Motor neuron (in vitro differentiated cells): Measurements from ENCODE around the gene CHD6. TPM values are rescaled to one million over a fixed set of nuclear protein-coding genes. Genes with fewer than 3 reads are reported as not detected.

Source experiments
- ATAC-seq, 8 experiments: fragments of 200-7000 bp; cut with Tn5 transposase; replicated peaks in 6 of 8; 2 replicates each; pipeline ENCODE4 v1.8.0; 2021; ENCODE audit warnings: mild to moderate bottlenecking in 8 of 8, moderate library complexity in 8 of 8
- H3K27ac ChIP-seq, 2 donors: fragments of 250-450 bp; sonication (Bioruptor Pico); 2 replicates each; pipeline ENCODE4 v1.9.0; 2021; ENCODE audit warnings: antibody characterized with exemption in 2 of 2, mild to moderate bottlenecking in 2 of 2, moderate library complexity in 1 of 2
- H3K4me1 ChIP-seq, 2 donors: fragments of 250-450 bp; sonication (Bioruptor Pico); replicated peaks in 1 of 2; 2 replicates each; pipeline ENCODE4 v1.6.1; 2021; ENCODE audit warnings: antibody characterized with exemption in 2 of 2, mild to moderate bottlenecking in 2 of 2, moderate library complexity in 1 of 2
- H3K4me3 ChIP-seq, 5 donors: fragments of 250-450 bp; sonication (Bioruptor Pico); 2 replicates each; pipeline ENCODE4 v1.9.0; 2021; ENCODE audit warnings: antibody characterized with exemption in 5 of 5, mild to moderate bottlenecking in 5 of 5, moderate library complexity in 4 of 5
- WGBS, 10 experiments: fragments of 450-650 bp; shearing (Covaris generic); methylation state at CpG; one replicate each; pipeline ENCODE4 v1.0.0; 2022; 5-methylcytosine and 5-hydroxymethylcytosine counted together
- in situ Hi-C, 9 experiments: fragments of 400-800 bp; cut with MboI; loops; one replicate each; pipeline ENCODE4 v1.15.0; 2021; ENCODE audit warnings: low sequenced_read_pairs in 9 of 9, low pct_unique_long_range_greater_than_20kb in 2 of 9; ENCODE audit not compliant: unreplicated experiment in 9 of 9
- total RNA-seq, 8 experiments: library from RNA; unstranded; fragments of 300-600 nt; gene quantifications; 2 replicates each; pipeline versions ENCODE4 v1.2.3 to v1.2.4, GENCODE V29; 2022

The CHD6 gene
- total RNA-seq, 8 experiments from 2014 or later, result 19.4 to 59.2 (median 37.5) TPM

DNA sequence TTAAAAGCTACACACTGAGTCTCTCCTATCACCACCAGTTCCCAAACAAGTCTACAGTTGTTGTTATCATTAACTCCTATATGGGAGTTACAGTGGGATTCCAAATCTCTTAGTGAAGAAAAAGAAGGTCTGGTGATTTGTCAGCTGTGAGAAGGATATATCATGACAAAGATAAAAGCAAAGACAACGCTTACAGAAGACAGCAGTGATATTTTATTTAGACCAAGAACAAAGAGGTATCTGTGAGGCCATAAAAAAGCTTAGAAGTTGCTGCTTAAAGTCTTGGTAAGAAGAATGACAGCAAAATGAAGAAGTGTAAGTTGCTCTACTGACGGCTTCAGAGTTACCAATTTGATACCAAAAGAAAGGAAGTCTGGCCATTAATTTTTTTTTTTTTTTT is 47.2 kb downstream of the CHD6 start:
- Histone ChIP-seq H3K27ac (no peak overlapping the region), H3K4me3 (no peak overlapping the region), H3K4me1 (no peaks in the 10 kb centered on the region)
- WGBS, 10 experiments, result 42 to 100% (median 82%) methylated on average over 1 to 2 of the region's 2 CpGs; no CpG with 5 or more reads in 1 of the 10 experiments
- in situ Hi-C loops, result no loop called here
- no peak for ATAC-seq

DNA sequence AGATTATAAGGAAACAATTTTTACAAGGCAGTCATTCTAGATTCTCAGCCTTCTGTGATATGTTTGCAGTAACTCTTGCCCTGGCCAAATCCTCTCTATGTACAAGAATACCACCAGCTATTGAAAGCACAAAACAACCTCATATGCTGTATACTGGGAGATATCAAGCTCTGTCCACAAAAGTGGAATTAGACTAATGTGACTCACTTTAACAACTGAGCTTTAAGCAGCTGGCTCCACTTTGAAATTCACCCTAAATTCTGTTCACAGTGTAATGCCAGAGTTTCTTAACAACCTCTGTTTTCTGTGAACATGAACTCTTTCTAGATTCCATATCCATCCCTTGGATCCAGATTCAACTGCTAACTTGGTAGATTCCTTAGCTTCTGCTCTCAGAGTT is 47.6 kb downstream of the CHD6 start:
- Histone ChIP-seq H3K4me3 (no peak overlapping the region), H3K4me1 (no peaks in the 10 kb centered on the region), H3K27ac (no peak overlapping the region)
- ATAC-seq, result peak in 2 of 8 experiments; percentile 23 to 45
- in situ Hi-C loops, result no loop called here

DNA sequence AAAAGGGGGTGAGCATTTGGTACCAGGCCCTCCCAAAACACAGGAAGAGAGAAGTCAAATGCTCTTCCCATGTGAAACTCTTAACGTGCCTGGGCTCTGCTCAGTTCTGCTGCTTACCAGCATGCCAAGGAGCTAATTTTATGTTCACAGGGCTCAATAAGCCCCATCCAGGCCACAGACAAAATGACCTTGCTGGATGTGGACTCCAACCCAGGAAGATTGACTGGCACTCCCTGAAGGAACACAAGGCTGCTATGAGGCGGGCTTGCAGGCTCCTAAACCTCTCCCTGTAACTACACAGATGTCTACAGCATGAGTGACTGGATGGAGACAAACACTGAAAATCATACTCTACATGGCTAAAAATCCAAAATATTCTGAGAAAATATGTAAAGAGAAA is 50.6 kb downstream of the CHD6 start:
- H3K27ac ChIP-seq, result no peak overlapping the region
- H3K4me3 ChIP-seq, result no peak overlapping the region
- in situ Hi-C loops, result no loop called here
- 83 to 100% (median 94%) methylated on average over 1 to 2 of the region's 2 CpGs; no CpG with 5 or more reads in 5 of the 10 experiments for WGBS, 10 experiments
- no peaks in the 10 kb centered on the region for H3K4me1 ChIP-seq
- ATAC-seq, result no peak

DNA sequence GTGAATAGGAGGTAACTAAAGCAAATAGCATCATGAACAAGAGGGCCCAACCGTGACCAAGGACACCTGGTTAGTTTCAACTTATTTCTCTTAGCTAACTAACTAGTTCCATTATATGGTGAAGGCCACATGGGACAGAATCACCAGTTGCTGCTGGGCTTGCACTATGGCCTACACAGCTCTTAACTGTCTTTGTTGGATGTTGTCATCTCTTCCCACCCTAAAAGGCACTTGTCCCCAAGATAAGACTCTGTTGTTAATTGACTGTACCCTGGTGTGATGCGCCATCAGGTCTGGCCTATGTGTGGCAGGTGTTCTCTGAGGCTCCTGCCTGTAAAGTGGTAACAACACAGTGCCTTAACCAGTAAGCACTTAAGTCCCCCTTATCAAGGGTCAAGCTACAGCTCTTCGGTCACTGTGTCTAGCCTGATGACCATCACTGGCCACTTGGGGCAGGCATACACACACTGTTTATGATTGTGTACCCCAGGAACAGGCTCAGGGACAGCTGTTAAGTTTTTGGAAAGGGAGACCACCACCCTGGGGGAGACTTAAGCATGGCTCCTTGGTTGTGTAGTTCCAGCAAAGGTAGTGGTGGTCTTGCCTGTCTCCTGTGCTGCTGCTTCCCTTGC is 51.2 kb downstream of the CHD6 start:
- ATAC-seq, result no peak
- Histone ChIP-seq H3K4me3 (no peak overlapping the region), H3K4me1 (no peaks in the 10 kb centered on the region), H3K27ac (no peak overlapping the region)
- WGBS, 10 experiments, result 100% methylated on average over 1 of the region's 3 CpGs; no CpG with 5 or more reads in 6 of the 10 experiments
- in situ Hi-C loops, result no loop called here

DNA sequence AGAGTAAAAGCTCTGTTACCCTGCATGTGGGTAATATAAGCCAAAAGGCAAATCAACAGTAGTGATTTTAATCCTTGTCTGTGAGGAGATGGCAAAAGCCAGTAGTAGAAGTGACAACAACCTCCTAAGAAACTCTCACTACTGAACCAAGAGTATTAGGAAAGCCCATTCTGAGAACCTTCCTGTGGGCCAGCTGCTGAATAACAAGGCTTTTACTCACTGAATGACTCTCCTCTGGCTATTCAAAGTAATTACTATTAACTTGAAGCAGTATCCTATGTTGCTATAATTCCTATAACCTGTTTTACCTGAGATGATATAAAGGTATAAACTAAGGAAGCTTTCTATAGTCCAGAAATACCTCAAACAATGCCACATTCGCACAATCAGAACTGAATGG is 55.1 kb downstream of the CHD6 start:
- no peaks in the 10 kb centered on the region for H3K4me1 ChIP-seq
- in situ Hi-C loops, result no loop called here
- no peak overlapping the region for H3K4me3 ChIP-seq
- H3K27ac ChIP-seq, result no peak overlapping the region
- 90 to 100% (median 100%) methylated on average over 1 of the region's 1 CpG; no CpG with 5 or more reads in 3 of the 10 experiments for WGBS, 10 experiments
- no peak for ATAC-seq

DNA sequence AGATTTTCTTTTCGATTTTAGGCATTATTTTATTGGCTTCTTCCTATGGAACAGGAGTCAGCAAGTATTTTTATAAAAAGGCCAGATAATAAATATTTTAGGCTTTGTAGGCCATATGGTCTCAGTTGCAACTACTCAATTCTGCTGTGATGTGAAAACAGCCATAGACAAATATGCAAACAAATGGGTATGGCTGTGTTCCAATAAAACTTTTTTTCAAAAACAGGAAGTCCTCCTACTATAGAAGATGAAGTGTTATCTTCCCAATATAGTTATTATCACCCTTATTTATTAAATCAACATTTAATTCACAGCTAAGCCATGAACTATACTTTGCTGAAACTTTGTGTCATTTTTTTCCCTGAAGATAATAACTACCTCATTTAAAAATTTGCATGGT is 57.2 kb downstream of the CHD6 start:
- in situ Hi-C loops, result no loop called here
- Histone ChIP-seq H3K27ac (no peak overlapping the region), H3K4me1 (no peaks in the 10 kb centered on the region), H3K4me3 (no peak overlapping the region)
- ATAC-seq, result peak in 2 of 8 experiments; percentile 34 to 36
- WGBS, 10 experiments, result 0 to 93% (median 78%) methylated on average over 1 of the region's 1 CpG; no CpG with 5 or more reads in 1 of the 10 experiments

DNA sequence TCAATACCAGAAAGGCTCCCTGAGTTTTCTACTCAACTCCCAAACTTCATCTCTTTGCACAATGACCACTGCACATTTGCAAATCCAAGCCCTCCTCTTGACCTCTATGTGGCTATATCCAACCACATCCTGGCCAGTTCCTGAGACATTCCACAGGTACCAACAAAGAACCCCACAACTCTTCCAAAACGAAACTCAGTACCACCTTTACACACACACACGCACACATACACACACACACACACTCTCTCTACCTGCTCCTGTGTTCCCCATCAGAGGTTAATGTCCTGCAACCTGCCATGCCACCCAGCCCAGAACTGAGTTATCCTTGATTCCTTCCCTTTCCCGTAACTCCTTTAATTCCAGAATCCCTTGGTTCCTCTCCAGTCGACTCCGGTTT is 58.5 kb downstream of the CHD6 start:
- 60 to 100% (median 95%) methylated on average over 2 to 5 of the region's 5 CpGs for WGBS, 10 experiments
- Histone ChIP-seq H3K4me1 (no peaks in the 10 kb centered on the region), H3K27ac (no peak overlapping the region), H3K4me3 (no peak overlapping the region)
- in situ Hi-C loops, result no loop called here
- ATAC-seq, result no peak

DNA sequence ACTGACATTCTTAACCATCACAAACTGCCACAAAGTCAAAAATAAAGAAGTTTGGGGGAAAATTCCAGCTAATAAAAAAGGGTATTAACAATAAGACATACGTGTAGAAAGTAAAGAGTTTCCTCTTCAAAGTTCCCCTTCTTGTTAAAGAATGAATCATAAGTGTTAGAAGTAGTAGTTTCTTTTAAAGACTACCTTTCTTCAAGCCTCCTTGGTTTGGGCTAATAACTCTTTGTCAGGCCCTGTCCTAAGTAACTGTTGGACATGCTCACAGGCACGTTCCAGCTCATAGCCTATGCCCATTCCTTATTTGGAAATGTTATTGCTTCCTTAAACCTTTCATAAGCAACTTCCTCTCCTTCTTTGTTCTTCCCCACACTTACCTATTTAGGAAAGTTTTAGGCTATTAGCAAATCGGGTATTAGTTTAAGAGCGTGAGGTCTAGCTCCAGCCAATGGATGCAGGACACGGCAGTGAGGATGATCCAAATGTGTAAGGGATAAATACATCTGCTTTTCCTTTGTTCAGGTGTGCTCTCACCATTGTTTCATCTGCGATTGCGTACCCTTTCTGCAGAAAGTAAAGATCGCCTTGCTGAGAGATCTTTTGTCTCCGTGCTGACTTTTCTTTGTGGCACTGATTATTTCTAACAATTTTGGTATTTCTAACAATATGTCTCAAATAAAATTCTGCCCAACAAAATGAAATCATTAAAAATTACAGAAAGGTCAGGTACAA is 64.9 kb downstream of the CHD6 start:
- Histone ChIP-seq H3K27ac (no peak overlapping the region), H3K4me1 (no peaks in the 10 kb centered on the region), H3K4me3 (no peak overlapping the region)
- WGBS, 10 experiments, result 85 to 100% (median 93%) methylated on average over 2 to 9 of the region's 9 CpGs
- ATAC-seq, result no peak
- in situ Hi-C loops, result no loop called here

DNA sequence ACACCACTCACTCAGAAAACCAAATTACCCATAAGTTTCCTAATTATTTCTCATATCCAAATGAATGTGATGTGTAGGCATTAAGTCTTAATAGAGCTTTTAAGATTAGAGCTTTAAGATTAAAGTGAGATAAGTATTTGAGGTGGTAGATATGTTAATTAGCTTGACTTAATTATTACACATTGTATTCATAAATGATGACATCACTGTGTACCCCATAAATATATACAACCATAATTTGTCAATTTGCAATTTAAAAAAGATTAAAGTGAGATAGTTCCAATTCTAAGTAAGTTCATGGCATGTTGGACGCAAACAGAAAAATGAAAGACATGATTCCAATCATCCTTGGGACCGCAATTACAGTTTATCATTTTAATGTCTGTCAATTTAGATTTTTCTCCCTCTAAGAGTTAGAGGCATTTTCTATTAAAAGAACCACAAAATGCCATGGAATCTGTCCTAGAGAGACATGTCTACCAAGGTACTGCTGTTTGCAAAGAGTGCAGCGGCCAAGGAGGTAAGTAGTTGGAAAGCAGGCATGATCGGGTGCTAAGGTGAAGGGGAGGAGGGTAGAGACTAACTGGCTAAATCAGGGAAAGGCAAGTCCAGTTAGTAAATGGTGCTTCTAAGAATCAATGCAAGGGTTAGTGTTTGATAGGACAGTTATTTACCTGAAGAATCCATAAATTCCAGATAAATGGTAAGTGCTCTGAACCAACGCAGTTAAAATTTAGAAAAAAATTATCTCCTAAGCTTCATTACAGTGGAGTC is 65.7 kb downstream of the CHD6 start:
- in situ Hi-C loops, result no loop called here
- no peak for ATAC-seq
- H3K4me1 ChIP-seq, result no peaks in the 10 kb centered on the region
- 90 to 100% (median 99%) methylated on average over 1 to 5 of the region's 5 CpGs for WGBS, 10 experiments
- H3K27ac ChIP-seq, result no peak overlapping the region
- no peak overlapping the region for H3K4me3 ChIP-seq

DNA sequence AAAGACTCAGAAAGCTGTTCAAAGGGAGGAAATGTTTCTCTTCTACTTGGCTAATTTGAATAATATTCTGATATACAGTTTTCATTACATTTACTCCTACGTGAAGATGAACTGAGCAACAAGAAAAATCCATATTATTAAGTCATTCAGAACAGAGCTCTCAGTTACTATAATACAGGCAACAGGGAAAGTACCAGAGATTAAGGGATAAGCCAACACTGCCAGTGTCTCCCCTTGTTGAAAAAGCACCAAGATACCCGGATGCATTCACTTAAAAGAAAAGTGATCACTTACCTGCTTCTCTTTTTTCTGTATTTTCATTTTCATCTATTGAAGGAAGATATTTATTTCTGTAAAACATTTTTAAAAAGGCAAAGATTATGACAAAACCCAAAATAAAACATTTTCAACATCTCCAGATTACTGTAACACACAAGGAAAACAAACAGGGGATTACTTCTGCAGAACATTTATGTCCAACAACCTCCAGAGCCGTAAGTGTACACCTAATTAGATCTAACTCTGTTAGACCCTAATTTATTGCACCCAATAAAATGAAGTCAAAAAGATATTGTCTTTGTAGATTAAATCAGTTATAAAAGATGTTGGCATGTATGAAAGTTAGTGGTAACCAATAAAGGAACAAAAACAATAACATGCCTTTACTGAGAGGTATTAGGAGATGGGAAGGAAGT is 67.0 kb downstream of the CHD6 start:
- H3K4me3 ChIP-seq, result no peak overlapping the region
- H3K27ac ChIP-seq, result no peak overlapping the region
- H3K4me1 ChIP-seq, result no peaks in the 10 kb centered on the region
- in situ Hi-C loops, result no loop called here
- no peak for ATAC-seq
- 0 to 100% (median 85%) methylated on average over 1 to 3 of the region's 3 CpGs; no CpG with 5 or more reads in 1 of the 10 experiments for WGBS, 10 experiments

DNA sequence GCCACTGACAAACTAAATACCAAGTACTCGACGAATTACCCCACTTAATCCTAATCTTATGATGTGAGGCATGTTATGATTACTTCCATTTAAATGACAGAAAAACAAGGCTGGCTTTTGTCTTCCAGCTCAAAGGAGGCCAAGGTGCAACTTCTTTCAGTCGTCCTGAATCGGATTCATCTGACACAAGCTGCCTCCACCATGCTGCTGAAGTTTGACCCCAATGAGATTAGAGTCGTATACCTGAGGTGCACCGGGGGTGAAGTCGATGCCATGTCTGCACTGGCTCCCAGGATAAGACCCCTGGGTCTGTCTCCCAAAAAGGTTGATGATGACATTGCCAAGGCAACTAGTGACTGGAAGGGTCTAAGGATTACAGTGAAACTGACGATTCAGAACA is 71.0 kb downstream of the CHD6 start:
- no peak for ATAC-seq
- no peak overlapping the region for H3K27ac ChIP-seq
- 20 to 100% (median 96%) methylated on average over 1 to 8 of the region's 8 CpGs for WGBS, 10 experiments
- H3K4me3 ChIP-seq, result no peak overlapping the region
- H3K4me1 ChIP-seq, result no peaks in the 10 kb centered on the region
- in situ Hi-C loops, result no loop called here

DNA sequence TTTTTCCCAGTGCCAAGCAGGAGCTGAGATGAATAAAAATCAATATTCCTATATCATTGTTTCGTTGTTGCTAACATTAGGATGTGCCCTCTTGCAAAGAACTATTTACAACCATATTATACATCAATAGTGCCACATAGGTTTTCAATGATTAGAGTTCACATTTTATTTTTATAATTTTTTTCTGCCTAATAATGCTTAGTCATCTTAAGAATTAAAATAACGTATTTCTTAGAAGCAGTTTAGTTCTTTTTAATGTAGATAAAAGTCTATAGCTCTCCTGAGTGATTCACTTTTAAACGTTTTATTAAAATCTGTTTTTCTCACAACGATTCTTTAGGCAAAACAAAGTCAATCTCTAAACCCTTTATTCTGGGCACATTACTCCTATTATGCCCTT is 71.6 kb downstream of the CHD6 start:
- ATAC-seq, result no peak
- H3K4me1 ChIP-seq, result no peaks in the 10 kb centered on the region
- in situ Hi-C loops, result no loop called here
- no peak overlapping the region for H3K27ac ChIP-seq
- WGBS, 10 experiments, result 79 to 96% (median 87%) methylated on average over 1 to 4 of the region's 4 CpGs
- H3K4me3 ChIP-seq, result no peak overlapping the region

DNA sequence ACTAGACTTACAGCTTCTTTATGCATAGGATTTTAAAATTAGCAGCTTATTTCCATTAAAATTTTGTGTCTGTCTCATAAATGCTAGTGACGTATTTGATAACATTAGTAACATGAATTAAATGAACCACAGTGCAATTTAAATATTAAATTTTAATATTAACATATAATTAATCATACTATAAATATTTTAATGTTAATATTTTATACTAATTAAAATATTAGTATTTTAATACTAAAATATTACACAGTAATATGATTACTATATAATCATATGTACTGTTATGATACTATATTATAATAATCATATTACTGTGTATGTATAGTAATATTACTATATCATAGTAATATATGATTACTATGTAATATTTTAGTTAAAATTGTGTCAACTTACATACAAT is 73.7 kb downstream of the CHD6 start:
- H3K4me3 ChIP-seq, result no peak overlapping the region
- 71 to 100% (median 88%) methylated on average over 1 of the region's 1 CpG; no CpG with 5 or more reads in 1 of the 10 experiments for whole genome bisulfite sequencing, 10 experiments
- H3K27ac ChIP-seq, result no peak overlapping the region
- H3K4me1 ChIP-seq, result no peaks in the 10 kb centered on the region
- no peak for ATAC-seq
- in situ Hi-C loops, result no loop called here
